Keratinocyte (primary cell): Measurements from ENCODE around the gene RBMS3. TPM values are rescaled to one million over a fixed set of nuclear protein-coding genes. Genes with fewer than 3 reads are reported as not detected.

Experiments
- DNase-seq: peaks from one replicate; pipeline ENCODE4 v3.0.0-alpha.2; 2011; ENCODE audit warnings: low read depth, missing footprints, low spot score
- FAIRE-seq: peaks from 2 replicates; lab custom pipeline; 2011; peaks lifted over from hg19 to GRCh38; lab: Jason Lieb, UNC
- H2AFZ ChIP-seq: 2 replicates; pipeline ENCODE4 v1.6.0; 2012; ENCODE audit warnings: low read length, control low read depth, inconsistent platforms; ENCODE audit not compliant: control insufficient read depth
- H3K27ac ChIP-seq: 2 replicates; pipeline ENCODE4 v1.5.1; 2011; ENCODE audit warnings: low read length; ENCODE audit not compliant: control insufficient read depth, insufficient read depth
- H3K27me3 ChIP-seq: 3 replicates; pipeline ENCODE4 v1.6.0; 2011; ENCODE audit warnings: low read length; ENCODE audit not compliant: control insufficient read depth, insufficient read depth; ENCODE audit errors: extremely low read depth
- H3K36me3 ChIP-seq, 2 experiments: 2 replicates in 1 of 2; 3 replicates in 1 of 2; pipeline ENCODE4 v1.5.1; 2011; ENCODE audit warnings: low read length in 2 of 2, mild to moderate bottlenecking in 1 of 2; ENCODE audit not compliant: control insufficient read depth in 2 of 2, insufficient read depth in 2 of 2; ENCODE audit errors: extremely low read depth in 1 of 2
- H3K4me1 ChIP-seq: 3 replicates; pipeline ENCODE4 v1.5.1; 2011; ENCODE audit warnings: low read length; ENCODE audit not compliant: control insufficient read depth, insufficient read depth; ENCODE audit errors: extremely low read depth
- H3K4me2 ChIP-seq: 3 replicates; pipeline ENCODE4 v1.6.0; 2011; ENCODE audit warnings: low read depth, low read length; ENCODE audit not compliant: control insufficient read depth, insufficient read depth; ENCODE audit errors: extremely low read depth
- H3K4me3 ChIP-seq, 3 experiments: fragments of 200-600 bp in 1 of 3; sonication (generic) in 1 of 3; 2 replicates in 2 of 3; 3 replicates in 1 of 3; pipeline ENCODE4 v1.5.1; 2011 to 2016; ENCODE audit warnings: low read length in 3 of 3, mild to moderate bottlenecking in 3 of 3, control low read depth in 2 of 3, inconsistent platforms in 1 of 3, low read depth in 1 of 3, mixed read lengths in 1 of 3, mixed run types in 1 of 3, moderate library complexity in 1 of 3; ENCODE audit not compliant: control insufficient read depth in 2 of 3, insufficient read depth in 2 of 3; ENCODE audit errors: extremely low read depth in 1 of 3
- H3K79me2 ChIP-seq: 2 replicates; pipeline ENCODE4 v1.6.0; 2012; ENCODE audit warnings: low read length; ENCODE audit not compliant: control insufficient read depth, insufficient read depth
- H3K9ac ChIP-seq: 3 replicates; pipeline ENCODE4 v1.6.0; 2011; ENCODE audit warnings: low read length; ENCODE audit not compliant: control insufficient read depth, insufficient read depth; ENCODE audit errors: extremely low read depth
- H3K9me1 ChIP-seq: 3 replicates; pipeline ENCODE4 v1.6.0; 2011; ENCODE audit warnings: low read length; ENCODE audit not compliant: control insufficient read depth, insufficient read depth; ENCODE audit errors: extremely low read depth
- H3K9me3 ChIP-seq: 2 replicates; pipeline ENCODE4 v1.5.1; 2012; ENCODE audit warnings: low read depth, low read length; ENCODE audit not compliant: control insufficient read depth
- H4K20me1 ChIP-seq: 3 replicates; pipeline ENCODE4 v1.6.0; 2011; ENCODE audit warnings: low read length; ENCODE audit not compliant: control insufficient read depth, insufficient read depth; ENCODE audit errors: extremely low read depth
- CTCF ChIP-seq, 3 experiments: IDR thresholded peaks in 1 of 3; conservative IDR thresholded peaks in 1 of 3; optimal IDR thresholded peaks in 1 of 3; 2 replicates in 2 of 3; 3 replicates in 1 of 3; pipeline versions ENCODE3 to v1.5.1; 2011; ENCODE audit warnings: low read length in 3 of 3, mild to moderate bottlenecking in 3 of 3, moderate library complexity in 2 of 3, control low read depth in 1 of 3, inconsistent platforms in 1 of 3; ENCODE audit not compliant: insufficient read depth in 2 of 3; ENCODE audit errors: extremely low read depth in 1 of 3
- EZH2 ChIP-seq: IDR thresholded peaks from one replicate; pipeline ENCODE4 v1.6.1; 2012; ENCODE audit warnings: inconsistent platforms, mild to moderate bottlenecking, low read length, moderate library complexity
- dilution Hi-C: fragments of 300-500 bp; cut with MboI; formaldehyde crosslinking; loops from one replicate; pipeline ENCODE4 v1.7.0; 2020; ENCODE audit warnings: low sequenced_read_pairs; ENCODE audit not compliant: extremely low pct_ligation_motif_present
- polyA plus RNA-seq, 5 experiments: library from polyadenylated mRNA; depleted of rRNA in 3 of 5; stranded (reverse) in 3 of 5; stranded (forward) in 1 of 5; unstranded in 1 of 5; fragments of >200 nt; gene quantifications; 1 replicate in 1 of 5; 2 replicates in 3 of 5; 3 replicates in 1 of 5; pipeline versions ENCODE4 v1.2.1 to v1.2.3, GENCODE V29; 2011 to 2012; ENCODE audit warnings: missing spikeins in 2 of 5, low read depth in 1 of 5, low replicate concordance in 1 of 5

Gene RBMS3
- polyA plus RNA-seq, 1 donor (not counting 4 experiments of a cell fraction or from before 2014, with no cell fraction given), result 2.3 TPM

DNA sequence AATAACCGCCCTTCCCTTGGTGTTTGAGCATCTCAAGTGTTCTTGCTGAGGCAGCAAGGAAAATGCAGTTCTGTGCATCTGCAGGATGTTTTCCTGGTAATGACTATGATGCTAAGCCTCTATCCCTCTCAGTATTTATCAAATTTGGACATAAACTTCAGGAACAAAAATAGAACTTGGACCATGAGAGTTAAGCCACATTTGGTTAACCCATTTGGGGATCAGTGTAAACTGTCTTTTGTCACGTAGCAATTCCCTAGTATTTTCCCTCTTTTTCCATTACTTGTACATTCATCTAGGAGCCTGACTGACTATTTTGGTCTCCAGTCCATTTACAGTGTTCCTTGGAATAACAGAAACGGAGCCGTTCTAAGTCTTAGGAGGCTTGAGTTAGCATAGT lies 250.8 kb downstream of the RBMS3 start:
- H3K9me3 ChIP-seq, result no peaks in the 10 kb centered on the region
- FAIRE-seq (no peak), DNase-seq (no peak)
- H3K79me2 ChIP-seq, result no peaks in the 10 kb centered on the region
- H3K4me3 ChIP-seq, result no peak overlapping the region
- H3K27me3 ChIP-seq, result no peaks in the 10 kb centered on the region
- H4K20me1 ChIP-seq, result no peaks in the 10 kb centered on the region
- no peaks in the 10 kb centered on the region for H3K36me3 ChIP-seq
- no peak overlapping the region for H3K27ac ChIP-seq
- H3K9me1 ChIP-seq, result no peaks in the 10 kb centered on the region
- TF ChIP-seq EZH2, result no peak
- no peak for TF ChIP-seq CTCF (optimal IDR thresholded peaks at IDR 0.05 in 1 of 3, IDR thresholded peaks at IDR 0.05 in 1 of 3, conservative IDR thresholded peaks at IDR 0.05 in 1 of 3; ENCODE audit: extremely low read depth in 1 of 3, insufficient read depth in 2 of 3, low read length in 3 of 3)
- H3K9ac ChIP-seq, result no peak overlapping the region
- no peak overlapping the region for H2AFZ ChIP-seq
- no peaks in the 10 kb centered on the region for H3K4me1 ChIP-seq
- no peak overlapping the region for H3K4me2 ChIP-seq
- dilution Hi-C loops, result no loop called here

GRCh38 chr3:29532473-29532872 lies 251.6 kb downstream of the RBMS3 start:
- Histone ChIP-seq H3K9me1 (no peaks in the 10 kb centered on the region), H3K4me1 (no peaks in the 10 kb centered on the region), H3K27ac (no peak overlapping the region), H3K36me3 (no peaks in the 10 kb centered on the region), H3K9ac (no peak overlapping the region), H3K79me2 (no peaks in the 10 kb centered on the region), H2AFZ (no peak overlapping the region), H3K4me2 (no peak overlapping the region), H3K4me3 (no peak overlapping the region), H4K20me1 (no peaks in the 10 kb centered on the region), H3K9me3 (no peaks in the 10 kb centered on the region), H3K27me3 (no peaks in the 10 kb centered on the region)
- TF ChIP-seq EZH2, result no peak
- no peak for TF ChIP-seq CTCF (optimal IDR thresholded peaks at IDR 0.05 in 1 of 3, IDR thresholded peaks at IDR 0.05 in 1 of 3, conservative IDR thresholded peaks at IDR 0.05 in 1 of 3; ENCODE audit: extremely low read depth in 1 of 3, insufficient read depth in 2 of 3, low read length in 3 of 3)
- FAIRE-seq (no peak), DNase-seq (no peak)
- dilution Hi-C loops, result no loop called here
